Tongue (tissue), 2 donors: ENCODE data around the gene SMAD6. TPM values are rescaled to one million over a fixed set of nuclear protein-coding genes. Genes with fewer than 3 reads are reported as not detected.

Experiments used
- DNase-seq: peaks from one replicate; pipeline ENCODE4 v3.0.0-alpha.2; 2015
- total RNA-seq: library from RNA; depleted of rRNA; stranded (reverse); fragments of >200 nt; gene quantifications from one replicate; pipeline ENCODE4 v1.2.3, GENCODE V29; 2014

The SMAD6 gene
- total RNA-seq, 1 donor from 2014 or later, result 9.0 TPM

- DNase-seq, result no peak
Observed at GRCh38 chr15:66798426-66799061, 96.5 kb downstream of the SMAD6 start.

- no peak for DNase-seq
Observed at GRCh38 chr15:66799242-66799641, 97.2 kb downstream of the SMAD6 start.

DNA sequence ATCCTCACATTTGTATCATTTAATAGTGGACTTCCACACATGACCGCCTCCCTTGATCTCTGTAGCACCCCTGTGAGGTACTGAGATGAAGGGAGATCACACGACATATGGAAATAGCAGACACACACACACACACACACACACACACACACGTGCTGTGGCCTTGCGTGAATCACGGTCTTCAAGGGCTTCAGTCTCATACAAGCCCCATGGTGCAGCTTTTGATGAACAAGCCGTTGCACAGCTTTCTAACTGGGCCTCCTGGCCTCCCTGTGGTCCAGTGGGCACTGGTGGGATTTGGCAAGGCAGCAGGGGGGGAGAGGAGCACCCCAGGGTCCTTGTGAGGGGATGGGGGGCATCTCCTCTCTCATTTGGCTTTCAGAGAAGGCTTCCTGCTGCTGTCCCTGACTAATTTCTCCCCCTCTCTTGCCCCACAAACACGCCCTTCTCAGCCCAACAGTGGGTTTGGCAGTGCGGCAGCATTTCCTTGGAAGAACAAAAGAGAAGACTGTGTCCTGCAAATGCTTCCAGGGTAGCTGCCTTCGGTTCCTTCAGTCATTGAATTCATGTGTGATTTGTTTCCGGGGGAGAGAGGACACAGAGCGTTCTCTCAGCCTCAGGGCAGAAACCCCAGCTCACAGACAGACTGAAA is 98.7 kb downstream of the SMAD6 start:
- DNase-seq, result no peak

DNA sequence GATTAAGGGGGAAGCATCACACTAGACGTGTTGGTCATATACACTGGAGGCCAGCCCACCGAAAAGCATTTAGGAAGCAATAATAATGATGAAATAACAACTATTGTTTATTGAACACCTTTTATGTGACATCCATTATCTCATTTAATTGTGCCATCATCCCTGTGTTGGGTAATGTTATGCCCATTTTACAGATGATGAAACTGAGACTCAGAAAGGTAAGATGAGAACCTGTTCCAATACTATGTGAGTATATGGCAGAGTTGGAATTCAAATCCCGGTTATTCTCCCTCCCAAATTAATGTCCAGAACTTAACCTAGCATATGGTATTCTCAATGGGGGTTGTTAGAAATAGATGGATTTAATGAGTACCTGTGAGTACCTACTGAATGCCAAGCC is 99.2 kb downstream of the SMAD6 start:
- DNase-seq, result no peak

- DNase-seq, result peak; percentile 48
Observed at GRCh38 chr15:66802025-66803001, 100.3 kb downstream of the SMAD6 start.

DNA sequence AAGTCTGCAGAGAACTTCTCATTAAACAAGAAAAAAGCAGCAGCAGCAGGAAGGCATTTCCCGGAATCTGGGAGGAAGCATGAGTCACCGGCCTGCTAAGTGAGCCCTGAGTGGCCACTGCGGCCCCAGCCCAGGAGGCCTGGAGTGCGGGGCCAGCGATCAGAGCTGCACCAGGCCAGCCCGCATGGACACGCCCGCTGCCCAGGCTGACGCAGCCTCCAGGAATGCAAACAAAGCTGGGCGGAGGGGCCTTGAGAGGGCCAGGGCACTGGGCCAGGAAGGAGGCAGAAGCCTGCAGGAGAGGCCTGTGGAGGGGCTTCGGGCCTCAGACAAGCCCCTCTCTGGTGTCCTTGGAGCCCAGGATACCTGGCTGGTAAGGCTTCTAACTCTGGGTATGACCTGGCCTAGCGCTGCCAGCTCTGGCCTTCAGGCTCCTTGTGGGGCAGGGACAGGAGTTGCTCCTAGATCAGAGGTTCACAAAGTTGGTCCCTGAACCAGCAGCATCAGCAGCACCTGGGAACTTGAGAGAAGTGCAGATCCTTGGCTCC is 101.2 kb downstream of the SMAD6 start:
- peak; percentile 95 for DNase-seq

- no peak for DNase-seq
Observed at GRCh38 chr15:66803749-66804148, 101.7 kb downstream of the SMAD6 start.

- DNase-seq, result no peak
Observed at GRCh38 chr15:66805202-66805885, 103.3 kb downstream of the SMAD6 start.

GRCh38 chr15:66808181-66808824 is 106.3 kb downstream of the SMAD6 start:
- DNase-seq, result no peak

GRCh38 chr15:66809664-66810063 is 107.6 kb downstream of the SMAD6 start:
- no peak for DNase-seq

DNA sequence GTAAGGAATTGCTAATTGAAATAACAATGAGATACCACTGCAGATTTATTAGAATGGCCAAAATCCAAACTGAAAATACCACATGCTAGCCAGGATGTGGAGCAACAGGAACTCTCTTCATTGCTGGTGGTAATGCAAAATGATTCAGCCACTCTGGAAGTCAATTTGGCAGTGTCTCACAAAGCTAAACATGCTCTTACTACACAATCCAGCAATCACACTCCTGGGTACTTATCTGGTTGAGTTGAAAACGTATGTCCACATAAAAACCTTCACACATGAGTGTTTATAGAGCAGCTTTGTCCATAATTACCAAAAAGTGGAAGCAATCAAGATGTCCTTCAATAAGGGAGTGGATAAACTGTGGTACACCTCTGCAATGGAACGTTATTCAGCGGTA is 113.3 kb downstream of the SMAD6 start:
- no peak for DNase-seq

DNA sequence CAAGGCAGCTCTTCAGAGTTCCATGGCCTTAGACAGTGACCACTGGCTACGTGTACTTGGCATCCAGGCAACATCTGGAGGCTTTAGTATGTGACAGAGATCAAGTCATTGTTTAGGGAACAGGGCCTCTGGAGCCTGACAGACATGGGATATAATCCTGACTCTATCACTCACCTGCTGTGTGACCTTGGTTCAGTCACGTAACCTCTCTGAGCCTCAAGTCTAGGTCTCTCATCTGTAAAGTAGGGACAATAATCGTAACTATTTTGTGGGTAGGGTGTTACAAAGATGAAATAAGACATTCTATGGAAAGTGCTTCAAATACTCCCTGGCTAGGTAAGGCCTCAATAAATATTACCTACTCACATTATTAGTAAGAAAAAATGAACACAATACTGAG is 114.2 kb downstream of the SMAD6 start:
- no peak for DNase-seq

DNA sequence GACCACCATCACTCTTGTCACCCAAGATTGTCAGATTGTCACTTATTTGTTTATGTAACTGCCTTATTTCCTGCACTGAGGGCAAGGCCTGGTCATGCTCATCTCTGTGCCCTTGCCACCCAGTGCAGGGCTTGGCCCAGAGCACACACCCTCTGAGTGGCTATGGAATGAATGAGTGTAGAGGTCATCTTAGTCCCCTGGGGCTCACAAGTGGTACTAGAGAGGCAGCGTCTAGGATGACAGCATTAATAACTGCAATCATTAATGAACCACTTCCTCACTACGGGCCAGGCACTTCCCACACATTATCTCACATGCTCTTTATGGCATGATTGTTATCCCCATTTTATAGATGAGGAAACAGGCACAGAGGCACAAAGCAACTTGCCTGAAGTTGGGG is 117.0 kb downstream of the SMAD6 start:
- no peak for DNase-seq

DNA sequence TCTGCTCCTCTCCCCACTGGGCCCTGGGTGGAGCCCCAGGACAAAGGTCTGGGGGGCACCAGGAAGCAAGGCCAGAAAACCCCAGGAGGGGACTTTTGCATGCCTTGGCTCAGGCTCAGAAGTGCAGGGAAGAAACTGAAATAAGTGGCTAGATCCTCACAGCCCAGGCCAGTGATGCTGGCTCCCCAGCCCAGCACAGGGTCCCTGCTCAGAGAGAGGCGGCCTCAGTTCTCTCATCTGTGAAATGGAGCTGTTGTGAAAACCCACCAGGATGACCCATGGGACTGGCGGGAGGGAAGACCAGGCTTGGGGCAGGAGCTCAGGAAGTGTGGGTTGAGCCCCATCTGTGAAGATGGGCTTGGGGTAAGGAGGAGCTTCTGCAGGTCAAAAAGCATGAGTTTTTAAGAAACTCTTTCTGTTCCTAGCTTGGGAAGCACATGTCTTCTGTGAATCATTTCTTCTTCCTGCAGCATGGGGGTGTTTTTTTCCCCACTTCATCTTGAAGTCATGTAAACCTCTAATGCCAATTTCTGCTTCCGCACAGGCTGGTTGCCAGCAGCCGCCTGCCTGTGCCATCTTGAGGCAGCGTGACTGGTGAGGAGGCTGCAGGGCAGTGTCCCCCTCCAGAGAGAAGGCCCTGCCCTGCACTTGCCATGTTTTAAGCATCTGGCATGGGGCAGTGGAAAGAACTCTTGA is 118.6 kb downstream of the SMAD6 start:
- no peak for DNase-seq

- DNase-seq, result no peak
Observed at GRCh38 chr15:66821307-66821706, 119.3 kb downstream of the SMAD6 start.

DNA sequence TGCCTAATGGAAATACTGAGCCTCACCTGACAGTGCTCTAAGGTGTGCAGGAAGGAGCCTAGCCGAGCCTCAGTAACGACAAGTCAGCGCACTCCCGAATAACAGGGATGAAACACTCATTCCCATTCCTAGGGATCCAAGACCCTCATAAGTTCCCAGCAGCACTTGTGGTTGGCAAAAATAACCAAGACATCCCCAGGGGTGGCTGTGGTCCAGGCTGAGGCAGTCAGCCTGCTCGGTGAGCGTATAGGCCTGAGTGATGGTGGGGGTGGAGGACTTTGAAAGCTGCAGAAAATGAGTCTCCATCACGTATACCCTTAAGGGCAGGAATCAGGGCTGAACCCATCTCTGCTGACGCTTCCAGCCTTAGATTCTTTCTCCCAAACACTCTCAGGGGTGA is 120.1 kb downstream of the SMAD6 start:
- DNase-seq, result no peak

DNA sequence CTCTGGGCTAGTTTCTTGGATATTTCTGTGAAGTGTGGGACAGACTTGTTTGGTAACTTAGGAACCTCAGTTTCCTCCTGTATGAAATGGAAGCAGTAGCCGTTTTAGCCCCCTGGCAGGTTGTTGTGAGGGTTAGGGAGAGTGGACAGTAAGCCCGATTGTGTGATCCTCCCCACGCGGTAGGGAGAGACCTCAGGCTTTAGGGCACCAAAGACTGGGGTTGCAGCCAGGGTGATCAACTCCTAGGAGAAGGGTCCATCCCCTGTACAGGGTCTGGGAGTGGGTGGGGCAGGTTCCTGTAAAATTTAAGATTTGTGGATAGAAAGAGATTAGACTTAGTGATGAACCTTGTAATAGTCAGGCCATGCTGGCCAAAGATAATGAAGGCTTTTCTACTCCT is 120.5 kb downstream of the SMAD6 start:
- DNase-seq, result no peak

DNA sequence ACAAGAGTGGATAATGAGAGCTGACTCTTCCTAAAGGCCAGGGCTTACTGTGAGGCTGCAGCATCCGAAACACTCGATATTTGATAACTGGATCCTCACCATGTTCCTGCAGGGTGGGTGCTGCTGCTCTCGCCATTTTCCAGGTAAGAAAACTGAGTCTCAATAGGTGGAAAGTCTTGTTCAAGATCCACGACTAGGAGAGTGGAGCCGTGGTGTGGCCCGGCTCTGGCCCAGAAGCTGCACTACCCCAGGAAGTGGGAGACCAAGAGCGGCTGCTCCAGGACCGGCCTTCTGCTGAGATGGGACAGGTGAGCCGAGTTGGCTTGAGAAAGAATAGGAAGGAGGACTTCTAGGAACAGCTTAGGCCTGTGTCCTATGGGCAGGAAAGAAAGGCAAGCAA is 121.6 kb downstream of the SMAD6 start:
- no peak for DNase-seq

DNA sequence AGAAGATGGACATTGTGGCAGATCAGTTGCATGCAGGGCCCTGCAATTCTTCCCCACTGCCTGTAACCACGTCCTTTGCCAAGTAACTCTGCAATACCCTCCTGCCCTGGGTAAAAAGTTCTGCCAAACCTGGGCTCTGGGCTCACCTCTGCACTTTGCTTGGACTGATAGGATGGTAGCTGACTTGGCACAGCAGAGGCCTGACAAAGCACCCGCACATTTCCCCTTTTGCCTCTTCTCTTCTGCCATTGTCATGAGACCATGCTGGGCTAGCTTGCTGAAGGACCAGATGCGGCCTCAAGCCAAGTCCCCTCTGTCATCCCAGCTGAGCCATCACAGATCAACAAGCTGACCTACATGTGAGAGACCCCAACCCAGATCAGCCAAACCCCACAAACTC is 122.4 kb downstream of the SMAD6 start:
- DNase-seq, result no peak

- no peak for DNase-seq
Observed at GRCh38 chr15:66825139-66825538, 123.1 kb downstream of the SMAD6 start.

- DNase-seq, result no peak
Observed at GRCh38 chr15:66825731-66826130, 123.7 kb downstream of the SMAD6 start.
